Measurements from ENCODE around the gene INF2.

The INF2 gene

DNA sequence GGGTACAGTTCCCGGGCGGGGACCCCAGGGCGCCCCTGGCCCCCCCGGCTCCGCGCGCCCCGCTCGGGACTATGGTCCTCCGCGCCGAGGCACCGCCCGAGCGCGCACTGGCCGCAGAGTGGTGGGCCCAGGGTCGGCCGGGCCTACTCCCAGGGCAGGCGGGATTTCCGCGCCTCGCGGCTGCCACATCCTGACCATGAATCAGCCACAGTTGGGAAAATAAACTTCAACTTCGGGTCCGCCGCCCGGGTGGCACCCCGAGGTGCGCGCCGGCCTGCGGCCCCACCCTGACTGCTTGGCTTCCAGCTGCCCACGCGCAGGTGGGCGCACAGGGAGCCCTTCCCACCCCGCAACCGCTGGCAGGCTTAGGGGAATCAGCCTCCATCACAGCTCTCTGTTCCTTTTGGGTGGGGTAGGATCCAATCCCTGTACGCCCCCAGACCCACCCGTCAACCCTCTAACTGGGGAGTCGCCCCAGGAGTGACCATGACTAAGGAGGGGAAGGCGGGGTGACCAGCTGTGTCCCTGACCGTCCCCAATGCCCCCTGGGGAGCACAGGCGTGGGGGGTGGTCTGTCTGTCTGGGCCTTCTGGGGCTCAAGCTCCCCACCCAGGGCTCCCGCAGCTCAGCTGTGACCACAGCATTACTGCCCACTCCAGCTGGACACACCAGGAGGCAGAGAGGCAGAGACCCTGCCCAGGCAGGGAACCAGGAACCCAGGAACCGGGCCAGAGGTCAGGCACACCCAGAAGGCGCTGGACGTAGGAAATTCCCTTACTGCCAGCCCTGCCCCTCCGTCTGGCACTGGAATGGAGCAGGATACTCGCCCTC is 678 bp downstream of the INF2 start:
- peak; percentile 65 for DNase-seq (ENCODE audit: low spot score)

- DNase-seq (ENCODE audit: low spot score): no peak
Measured at GRCh38 chr14:104690861-104691455, 1.5 kb downstream of the INF2 start.

DNA sequence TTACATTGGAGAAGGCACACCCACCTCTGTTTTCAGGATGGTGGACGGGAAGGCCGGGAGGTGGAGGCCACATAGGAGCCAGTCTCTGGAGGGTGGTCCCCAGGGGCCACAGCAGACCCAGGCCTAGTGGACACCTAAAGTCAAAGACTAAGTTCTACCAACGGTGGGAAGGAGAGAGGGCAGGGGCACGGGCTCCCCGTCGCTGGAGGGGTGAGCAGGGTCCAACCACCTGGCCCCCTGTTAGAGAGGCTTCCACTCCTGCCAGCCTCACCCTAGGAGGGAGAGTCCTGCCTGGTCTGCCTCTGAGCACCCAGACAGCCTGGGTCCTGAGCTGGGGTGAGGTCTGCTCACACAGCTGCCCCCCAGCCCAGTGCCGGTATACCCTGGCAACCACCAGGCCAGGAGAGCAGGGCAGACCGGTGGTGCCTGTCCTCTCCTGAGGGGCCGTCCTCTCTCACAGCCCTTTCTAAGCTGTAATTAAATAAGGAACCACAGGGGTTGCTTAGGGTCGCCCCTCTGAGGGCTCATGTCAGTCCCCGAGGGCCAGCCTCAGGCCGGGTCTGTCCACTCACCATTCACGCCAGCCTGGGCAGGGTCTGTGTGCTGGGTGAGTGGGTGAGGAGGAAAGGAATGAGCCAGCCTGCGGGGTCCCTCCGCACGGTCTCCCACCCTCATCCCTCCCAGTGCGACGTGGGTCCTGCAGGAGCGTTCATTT is 2.3 kb downstream of the INF2 start:
- DNase-seq (ENCODE audit: low spot score): no peak

- no peak for DNase-seq (ENCODE audit: low spot score)
Measured at GRCh38 chr14:104692261-104692938, 3.0 kb downstream of the INF2 start.

- no peak for DNase-seq (ENCODE audit: low spot score)
Measured at GRCh38 chr14:104692939-104693315, 3.5 kb downstream of the INF2 start.

- DNase-seq (ENCODE audit: low spot score): no peak
Measured at GRCh38 chr14:104693482-104694431, 4.3 kb downstream of the INF2 start.

- no peak for DNase-seq (ENCODE audit: low spot score)
Measured at GRCh38 chr14:104694475-104694950, 5.1 kb downstream of the INF2 start.

DNA sequence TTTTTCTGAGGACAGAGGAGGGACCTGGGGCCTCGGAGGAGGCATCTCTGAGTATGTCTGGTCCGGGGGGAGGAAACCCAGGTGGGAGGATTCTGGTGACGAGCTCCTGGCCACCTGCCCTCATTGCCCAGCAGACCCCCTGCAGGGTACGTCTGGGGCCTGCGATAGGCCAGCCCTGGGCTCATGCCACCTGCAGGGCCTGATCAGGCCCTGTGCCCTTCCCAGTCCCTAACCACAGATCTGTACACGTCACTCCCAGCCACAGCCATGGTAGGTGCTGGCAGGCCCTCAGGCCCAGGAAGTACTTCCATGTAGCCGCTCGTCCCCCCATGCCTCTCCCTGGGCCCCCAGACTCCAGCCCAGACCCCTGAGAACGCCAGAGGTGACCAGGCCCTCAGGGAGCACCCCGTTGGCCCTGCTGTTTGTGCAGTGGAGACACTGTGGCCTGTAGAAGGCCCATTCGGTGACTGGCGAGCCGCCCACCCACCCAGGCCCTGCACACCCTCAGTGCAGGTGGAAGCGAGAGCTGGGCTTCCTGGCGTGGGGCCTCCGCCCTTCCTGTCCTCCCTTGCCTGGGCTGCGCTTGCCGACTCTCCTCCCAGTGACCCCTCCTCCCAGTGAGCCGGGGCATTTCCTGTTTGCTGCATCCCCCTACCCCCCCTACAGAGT is 5.7 kb downstream of the INF2 start:
- DNase-seq (ENCODE audit: low spot score): peak; percentile 51

DNA sequence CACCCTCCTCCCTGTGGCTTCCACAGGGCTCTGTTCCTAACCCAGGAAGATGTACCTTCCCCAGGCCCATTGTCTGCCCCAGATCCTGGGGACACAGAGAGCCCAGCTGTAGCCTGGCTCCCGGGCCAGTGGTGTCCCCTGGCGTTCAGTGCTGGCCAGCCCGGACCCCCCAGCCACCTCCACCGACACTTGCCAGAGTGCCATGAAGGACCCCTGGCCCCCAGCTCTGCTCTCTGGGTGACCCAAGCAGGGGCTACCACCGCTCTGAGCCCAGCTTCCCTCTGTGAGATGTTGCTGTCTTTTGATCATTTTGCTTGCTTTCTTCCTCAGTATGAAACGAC is 6.2 kb downstream of the INF2 start:
- no peak for DNase-seq (ENCODE audit: low spot score)

DNA sequence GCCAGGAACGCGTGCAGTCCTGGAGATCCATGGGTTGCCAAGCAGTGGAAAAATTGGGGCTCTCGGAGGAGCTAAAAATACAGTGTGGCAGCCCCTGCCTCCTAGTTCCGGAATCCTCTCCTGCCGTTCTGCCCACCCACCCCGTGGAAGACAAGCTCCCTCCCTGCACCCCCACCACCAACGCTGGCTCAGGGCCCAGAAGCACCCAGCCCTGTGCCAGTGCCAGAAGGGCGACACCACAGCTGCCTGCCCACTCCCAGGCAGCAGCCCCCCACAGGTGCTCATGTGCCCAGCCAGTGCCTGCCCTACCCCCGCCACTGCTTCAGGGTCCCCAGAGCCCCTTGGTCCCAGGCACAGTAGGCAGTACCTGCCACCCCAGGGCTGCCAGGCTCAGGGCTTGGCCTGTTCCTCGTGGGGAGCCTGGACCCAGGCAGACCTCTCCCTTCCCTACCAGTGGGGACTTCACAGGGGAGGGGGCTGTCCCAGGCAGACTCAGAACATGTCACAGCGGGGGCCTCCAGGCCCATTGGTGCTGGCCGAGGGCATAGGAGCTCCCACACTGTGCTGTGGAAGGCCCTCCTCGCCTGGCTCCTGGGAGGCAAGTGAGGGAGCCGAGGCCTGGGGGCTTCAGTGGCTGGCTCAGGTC is 7.4 kb downstream of the INF2 start:
- no peak for DNase-seq (ENCODE audit: low spot score)

DNA sequence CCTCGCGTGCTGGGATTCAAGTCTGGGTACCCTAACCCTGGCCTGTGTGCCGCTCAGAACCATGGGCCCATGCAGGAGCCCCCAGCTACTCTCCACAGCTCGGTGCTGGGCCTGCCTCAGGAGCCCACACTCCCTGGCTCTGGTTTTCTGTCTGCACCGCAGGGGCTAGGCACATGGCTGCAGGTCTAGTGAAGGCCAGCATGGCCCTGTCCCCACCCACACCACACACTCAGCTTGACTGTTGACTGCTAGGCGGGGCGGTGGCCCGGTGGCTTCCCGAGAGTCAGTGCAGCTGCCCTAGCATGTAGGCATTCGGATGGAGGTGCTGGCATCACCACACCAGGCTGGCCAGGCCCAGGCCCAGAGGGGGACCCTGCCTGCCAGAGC is 7.9 kb downstream of the INF2 start:
- no peak for DNase-seq (ENCODE audit: low spot score)

DNA sequence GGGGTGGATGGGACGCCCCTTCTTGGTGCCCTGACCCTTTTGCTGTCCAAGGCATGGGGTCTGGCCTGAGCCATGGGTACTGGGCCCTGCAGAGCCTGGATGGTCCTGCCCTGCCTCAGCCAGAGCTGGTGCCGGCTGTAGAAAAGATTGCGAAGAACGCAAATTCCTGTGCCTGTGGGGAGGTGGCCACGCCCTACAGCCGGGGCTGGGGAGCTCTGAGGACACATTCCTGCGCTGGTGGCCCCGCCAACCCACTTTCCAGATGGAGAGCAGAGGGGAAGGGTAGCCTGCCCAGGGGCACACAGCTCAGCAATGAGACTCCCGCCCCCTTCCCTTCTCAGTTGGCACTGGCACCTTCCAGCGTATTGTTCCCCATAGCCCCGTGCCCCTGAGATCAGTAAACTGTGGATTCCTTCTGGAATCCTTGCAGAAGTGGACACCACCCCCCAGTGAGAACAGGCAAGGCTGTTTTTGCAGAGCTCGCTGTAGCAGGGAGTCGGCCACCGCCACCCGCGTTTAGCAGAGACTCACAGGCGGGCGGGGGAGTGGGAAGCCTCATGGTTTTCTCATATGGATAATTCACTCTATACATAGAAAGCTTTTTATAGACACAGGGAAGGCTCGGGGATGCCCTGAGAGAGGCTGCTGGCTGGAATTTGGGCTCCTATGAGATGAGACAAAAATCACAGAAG is 8.6 kb downstream of the INF2 start:
- DNase-seq (ENCODE audit: low spot score): no peak

GRCh38 chr14:104698688-104699425 is 9.4 kb downstream of the INF2 start:
- DNase-seq (ENCODE audit: low spot score): no peak

GRCh38 chr14:104699426-104699748 is 10.0 kb downstream of the INF2 start:
- DNase-seq (ENCODE audit: low spot score): no peak

- no peak for DNase-seq (ENCODE audit: low spot score)
Measured at GRCh38 chr14:104700225-104700651, 10.8 kb downstream of the INF2 start.

DNA sequence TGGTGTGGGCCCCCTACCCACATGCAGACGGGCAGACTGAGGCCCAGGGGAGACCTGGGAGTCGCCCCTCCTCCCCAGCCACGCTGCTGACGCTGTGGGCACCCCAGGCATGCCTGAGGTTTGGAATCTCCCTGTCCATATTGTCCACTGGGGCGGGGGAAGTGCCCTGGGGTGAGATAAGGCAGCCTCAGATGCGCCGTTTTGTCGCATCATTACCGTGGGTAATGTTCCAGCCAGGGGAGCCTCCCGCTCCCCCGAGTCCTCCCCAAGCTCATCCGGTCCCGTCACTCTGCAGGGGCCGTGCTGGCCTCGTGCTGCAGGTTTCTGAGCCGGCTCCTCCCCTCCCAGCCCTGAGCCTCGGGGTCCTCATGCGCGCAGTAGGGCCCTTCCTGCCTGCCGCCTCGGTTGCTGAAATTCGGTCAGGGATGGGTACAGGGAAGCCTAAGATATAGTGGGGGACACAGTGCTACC is 11.4 kb downstream of the INF2 start:
- peak; percentile 52 for DNase-seq (ENCODE audit: low spot score)

GRCh38 chr14:104701383-104702076 is 12.1 kb downstream of the INF2 start:
- DNase-seq (ENCODE audit: low spot score): no peak

DNA sequence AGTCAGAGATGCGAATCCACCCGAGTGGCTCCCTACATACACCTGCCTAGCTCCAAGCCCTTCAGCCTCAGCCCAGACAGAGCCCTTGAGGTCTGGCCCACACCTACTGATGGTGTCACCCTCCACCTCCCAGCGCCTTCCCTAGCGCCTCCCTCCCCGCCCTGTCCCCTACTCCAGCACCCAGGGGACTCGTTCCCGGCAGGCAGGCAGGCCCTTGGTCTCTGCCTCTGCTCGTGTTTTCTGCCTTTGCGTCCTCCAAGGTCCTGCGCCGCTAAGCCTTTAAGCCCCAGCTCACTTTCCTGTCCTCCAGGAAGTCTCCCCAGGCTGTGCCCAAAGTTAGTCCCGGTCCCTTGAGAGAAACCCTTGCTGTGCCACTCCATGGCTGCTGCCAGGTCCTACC is 12.7 kb downstream of the INF2 start:
- no peak for DNase-seq (ENCODE audit: low spot score)
